Lower leg skin (tissue), 4 donors: ENCODE results near the gene C11orf21. TPM values are rescaled to one million over a fixed set of nuclear protein-coding genes. Genes with fewer than 3 reads are reported as not detected.

Source experiments
- DNase-seq, 2 donors: peaks; one replicate each; pipeline ENCODE4 v3.0.0-alpha.2; 2019; ENCODE audit warnings: low spot score in 2 of 2
- H3K4me3 ChIP-seq: fragments of 200-600 bp; sonication (generic); 2 replicates; pipeline ENCODE4 v1.5.1; 2017; ENCODE audit warnings: mild to moderate bottlenecking, low read depth; ENCODE audit not compliant: poor library complexity, severe bottlenecking
- CTCF ChIP-seq, 3 donors: fragments of 450-650 bp; IDR thresholded peaks; one replicate each; pipeline ENCODE4 v1.5.1; 2016; ENCODE audit warnings: antibody characterized with exemption in 3 of 3, mild to moderate bottlenecking in 3 of 3, moderate library complexity in 2 of 3
- POLR2A ChIP-seq, 2 donors: fragments of 450-650 bp; IDR thresholded peaks; one replicate each; pipeline ENCODE4 v1.6.1; 2016 to 2017; ENCODE audit warnings: antibody characterized with exemption in 2 of 2, mild to moderate bottlenecking in 1 of 2, moderate library complexity in 1 of 2
- WGBS, 2 donors: methylation state at CpG; one replicate each; pipeline ENCODE4 v1.1.5; 2018; 5-methylcytosine and 5-hydroxymethylcytosine counted together
- intact Hi-C: fragments of 100-400 bp; cut with DNase I; formaldehyde crosslinking; loops from one replicate; pipeline ENCODE4 v1.15.0; 2023; ENCODE audit warnings: low total_unique reads
- total RNA-seq, 4 donors: library from RNA; depleted of rRNA; stranded (reverse); fragments of >200 nt; gene quantifications; one replicate each; pipeline ENCODE4 v1.1.0, GENCODE V29; 2016

C11orf21 gene
- total RNA-seq, 4 donors from 2014 or later = 0.42 to 1.4 (median 0.65) TPM

GRCh38 chr11:2258501-2259465, 42.9 kb downstream of the C11orf21 start:
- intact Hi-C loops = no loop called here
- H3K4me3 ChIP-seq = no peak overlapping the region
- TF ChIP-seq POLR2A (IDR thresholded peaks at IDR 0.05) = no peak
- no peak for TF ChIP-seq CTCF (IDR thresholded peaks at IDR 0.05)
- WGBS, 2 donors = 90 to 92% methylated on average over 24 to 27 of the region's 29 CpGs
- peak; percentile 12 to 76 for DNase-seq

GRCh38 chr11:2256951-2257700, 44.6 kb downstream of the C11orf21 start:
- H3K4me3 ChIP-seq = no peak overlapping the region
- DNase-seq = peak; percentile 56 to 88
- WGBS, 2 donors = 51 to 56% methylated on average over 13 to 24 of the region's 31 CpGs
- no peak for TF ChIP-seq POLR2A (IDR thresholded peaks at IDR 0.05)
- no peak for TF ChIP-seq CTCF (IDR thresholded peaks at IDR 0.05)
- intact Hi-C loops = no loop called here

DNA sequence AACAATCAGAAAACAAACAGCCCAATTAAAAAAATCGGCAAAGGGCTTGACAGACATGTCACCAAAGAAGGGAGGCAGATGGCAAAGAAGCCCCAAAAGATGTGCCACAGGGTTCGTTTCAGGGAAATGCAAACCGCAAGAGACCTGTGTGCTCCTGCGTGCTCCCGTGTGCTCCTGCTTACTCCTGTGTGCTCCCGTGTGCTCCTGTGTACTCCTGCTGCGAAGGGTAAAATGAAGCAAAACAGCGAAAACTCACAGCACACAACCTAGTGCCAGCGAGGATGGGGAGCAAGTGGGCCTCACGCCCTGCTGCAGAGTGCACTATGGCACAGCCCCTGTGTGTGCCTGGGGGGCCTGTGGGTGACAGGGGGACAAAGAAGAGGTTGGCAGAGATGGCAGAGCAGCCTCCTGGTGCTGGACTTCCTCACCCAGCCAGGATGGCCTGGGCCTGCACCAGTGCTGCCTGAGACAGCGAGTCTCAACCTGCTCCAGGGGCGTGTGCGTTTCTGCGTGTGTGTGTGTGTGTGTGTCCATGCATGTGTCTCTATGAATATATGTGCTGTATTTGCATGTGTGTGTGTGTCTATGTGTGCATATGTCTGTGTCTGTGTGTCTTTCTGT, 45.3 kb downstream of the C11orf21 start:
- intact Hi-C loops = no loop called here
- no peak for TF ChIP-seq CTCF (IDR thresholded peaks at IDR 0.05)
- TF ChIP-seq POLR2A (IDR thresholded peaks at IDR 0.05) = no peak
- DNase-seq = peak; percentile 34 to 76
- WGBS, 2 donors = 47 to 58% methylated on average over 14 of the region's 14 CpGs
- H3K4me3 ChIP-seq = no peak overlapping the region

DNA sequence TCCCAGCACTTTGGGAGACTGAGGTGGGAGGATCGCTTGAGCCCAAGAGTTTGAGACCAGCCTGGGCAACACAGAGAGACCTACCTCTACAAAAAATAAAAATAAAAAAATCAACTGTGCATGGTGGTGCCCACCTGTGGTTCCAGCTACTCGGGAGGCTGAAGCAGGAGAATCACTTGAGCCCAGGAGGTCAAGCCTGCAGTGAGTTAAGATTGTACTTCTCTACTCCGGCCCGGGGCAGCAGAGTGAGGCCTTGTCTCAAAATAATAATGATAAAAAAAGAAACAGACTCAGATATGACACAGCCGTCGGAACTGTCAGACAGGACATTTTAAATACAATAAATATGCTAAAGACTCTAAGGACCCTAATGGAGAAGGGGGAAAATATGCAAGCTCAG, 49.7 kb downstream of the C11orf21 start:
- intact Hi-C loops = no loop called here
- no peak overlapping the region for H3K4me3 ChIP-seq
- whole genome bisulfite sequencing, 2 donors = 92 to 93% methylated on average over 6 of the region's 6 CpGs
- TF ChIP-seq POLR2A (IDR thresholded peaks at IDR 0.05) (no peak), CTCF (IDR thresholded peaks at IDR 0.05) (no peak)
- DNase-seq = no peak

DNA sequence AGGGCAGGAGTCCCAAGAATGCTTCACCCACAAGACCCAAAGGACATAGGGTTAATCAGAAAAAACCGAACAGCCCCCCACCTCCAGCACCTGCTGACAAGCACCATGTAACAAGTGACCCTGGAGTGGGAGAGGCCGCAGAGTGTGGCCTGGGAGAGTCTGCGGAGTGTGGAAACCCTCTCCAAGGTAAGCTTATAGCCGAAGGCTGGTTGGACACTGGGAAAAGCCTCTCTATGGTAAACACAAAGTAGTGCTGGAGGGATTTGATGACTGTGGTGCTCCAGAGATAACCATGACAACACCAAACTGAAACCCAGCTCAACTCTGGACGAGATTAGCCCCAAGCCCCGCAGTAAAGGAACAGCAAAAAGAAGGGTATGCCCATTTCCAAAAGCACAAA, 50.6 kb downstream of the C11orf21 start:
- no peak for DNase-seq
- WGBS, 2 donors = 92 to 98% methylated on average over 6 of the region's 6 CpGs
- H3K4me3 ChIP-seq = no peak overlapping the region
- no peak for TF ChIP-seq POLR2A (IDR thresholded peaks at IDR 0.05)
- no peak for TF ChIP-seq CTCF (IDR thresholded peaks at IDR 0.05)
- intact Hi-C loops = no loop called here
